ENCODE data around the gene GMNC.

DNA sequence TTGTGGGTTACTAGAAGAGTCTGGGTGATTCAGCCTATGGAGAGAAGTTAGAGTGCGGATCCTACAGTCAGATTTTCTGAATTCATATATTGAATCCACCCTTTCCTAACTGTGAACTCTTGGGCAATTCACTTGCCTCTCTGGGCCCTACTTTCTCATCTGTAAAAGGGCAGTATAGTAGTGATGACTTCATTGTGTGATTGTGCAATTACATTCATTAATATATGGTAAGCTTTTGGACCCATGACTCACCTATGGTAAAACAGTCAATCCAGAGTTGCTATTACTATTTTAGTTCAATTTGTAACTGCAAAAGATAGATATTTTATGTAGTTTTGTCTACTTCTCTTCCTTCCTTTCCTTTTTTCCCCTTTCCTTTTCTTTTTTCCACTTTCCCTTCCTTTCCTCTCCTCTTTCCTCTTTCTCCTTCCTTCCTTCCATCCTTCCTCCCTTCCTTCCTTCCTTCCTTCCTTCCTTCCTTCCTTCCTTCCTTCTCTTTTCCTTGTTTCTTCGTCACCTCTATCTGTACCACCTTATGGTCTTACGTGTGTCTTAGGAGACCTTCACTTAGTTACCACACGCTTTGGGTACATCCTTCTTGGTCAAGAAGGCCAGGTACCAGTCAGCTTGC, 37.0 kb downstream of the GMNC start:
- TF ChIP-seq, protein P1, sequence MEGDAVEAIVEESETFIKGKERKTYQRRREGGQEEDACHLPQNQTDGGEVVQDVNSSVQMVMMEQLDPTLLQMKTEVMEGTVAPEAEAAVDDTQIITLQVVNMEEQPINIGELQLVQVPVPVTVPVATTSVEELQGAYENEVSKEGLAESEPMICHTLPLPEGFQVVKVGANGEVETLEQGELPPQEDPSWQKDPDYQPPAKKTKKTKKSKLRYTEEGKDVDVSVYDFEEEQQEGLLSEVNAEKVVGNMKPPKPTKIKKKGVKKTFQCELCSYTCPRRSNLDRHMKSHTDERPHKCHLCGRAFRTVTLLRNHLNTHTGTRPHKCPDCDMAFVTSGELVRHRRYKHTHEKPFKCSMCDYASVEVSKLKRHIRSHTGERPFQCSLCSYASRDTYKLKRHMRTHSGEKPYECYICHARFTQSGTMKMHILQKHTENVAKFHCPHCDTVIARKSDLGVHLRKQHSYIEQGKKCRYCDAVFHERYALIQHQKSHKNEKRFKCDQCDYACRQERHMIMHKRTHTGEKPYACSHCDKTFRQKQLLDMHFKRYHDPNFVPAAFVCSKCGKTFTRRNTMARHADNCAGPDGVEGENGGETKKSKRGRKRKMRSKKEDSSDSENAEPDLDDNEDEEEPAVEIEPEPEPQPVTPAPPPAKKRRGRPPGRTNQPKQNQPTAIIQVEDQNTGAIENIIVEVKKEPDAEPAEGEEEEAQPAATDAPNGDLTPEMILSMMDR (IDR thresholded peaks at IDR 0.05; ENCODE audit: low read depth, low read length, poor library complexity, severe bottlenecking) = no peak
- no peak for TF ChIP-seq EZH2phosphoT487 (IDR thresholded peaks at IDR 0.05; ENCODE audit: borderline replicate concordance, low read length)
